ENCODE data around the gene MRPS33. TPM values are rescaled to one million over a fixed set of nuclear protein-coding genes. Genes with fewer than 3 reads are reported as not detected.

MRPS33 gene
- total and polyA plus RNA-seq, 2 donors from 2014 or later = 43.6 to 137 TPM

DNA sequence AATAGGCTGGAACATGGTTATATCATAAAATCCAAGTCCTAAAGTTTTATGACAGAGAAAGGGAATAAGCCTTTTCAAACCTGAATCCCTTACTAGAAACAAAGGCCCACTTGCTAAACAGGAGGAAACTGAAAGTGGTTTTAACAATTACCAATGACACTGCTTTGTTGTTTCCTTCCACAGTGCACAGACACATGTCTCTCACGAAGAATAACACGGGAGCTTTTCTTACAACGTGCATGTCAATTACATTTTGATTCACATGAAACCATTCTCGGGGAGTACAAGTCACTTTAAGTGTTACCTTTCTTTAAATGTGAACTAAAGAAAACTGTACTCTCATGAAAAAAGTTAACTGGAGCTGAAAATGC lies 1.4 kb downstream of the MRPS33 start:
- DNase-seq (no peak), FAIRE-seq (no peak)
- Histone ChIP-seq H3K36me3 (ENCODE audit: control insufficient read depth in 2 of 3, insufficient read depth in 3 of 3, low read length in 3 of 3) (peaks cover 0 to 2% (median 1%) of the 10 kb centered on the region in 3 donors), H3K27me3 (ENCODE audit: control insufficient read depth, insufficient read depth, low read length) (no peaks in the 10 kb centered on the region), H3K4me3 (ENCODE audit: low read length in 3 of 3) (peak overlapping the region in 1 of 3 donors; percentile 86), H3K9ac (ENCODE audit: low read length in 3 of 3) (peak overlapping the region in 1 of 3 donors; percentile 87), H3K9me3 (ENCODE audit: control insufficient read depth in 2 of 3, insufficient read depth in 1 of 3, low read length in 3 of 3) (peaks cover 0 to 3% (median 0%) of the 10 kb centered on the region in 3 donors), H3K27ac (ENCODE audit: low read depth in 2 of 2, low read length in 2 of 2) (no peak overlapping the region), H3K4me1 (ENCODE audit: control insufficient read depth in 2 of 3, insufficient read depth in 2 of 3, low read depth in 1 of 3, low read length in 3 of 3) (peaks cover 0 to 5% (median 3%) of the 10 kb centered on the region in 3 donors)
- intact Hi-C loops (cut with DNase I) = loop anchor here (10.0 kb wide), 1 partner anchor 199 kb away; no protein-coding TSS in a partner anchor
- TF ChIP-seq, protein P1, sequence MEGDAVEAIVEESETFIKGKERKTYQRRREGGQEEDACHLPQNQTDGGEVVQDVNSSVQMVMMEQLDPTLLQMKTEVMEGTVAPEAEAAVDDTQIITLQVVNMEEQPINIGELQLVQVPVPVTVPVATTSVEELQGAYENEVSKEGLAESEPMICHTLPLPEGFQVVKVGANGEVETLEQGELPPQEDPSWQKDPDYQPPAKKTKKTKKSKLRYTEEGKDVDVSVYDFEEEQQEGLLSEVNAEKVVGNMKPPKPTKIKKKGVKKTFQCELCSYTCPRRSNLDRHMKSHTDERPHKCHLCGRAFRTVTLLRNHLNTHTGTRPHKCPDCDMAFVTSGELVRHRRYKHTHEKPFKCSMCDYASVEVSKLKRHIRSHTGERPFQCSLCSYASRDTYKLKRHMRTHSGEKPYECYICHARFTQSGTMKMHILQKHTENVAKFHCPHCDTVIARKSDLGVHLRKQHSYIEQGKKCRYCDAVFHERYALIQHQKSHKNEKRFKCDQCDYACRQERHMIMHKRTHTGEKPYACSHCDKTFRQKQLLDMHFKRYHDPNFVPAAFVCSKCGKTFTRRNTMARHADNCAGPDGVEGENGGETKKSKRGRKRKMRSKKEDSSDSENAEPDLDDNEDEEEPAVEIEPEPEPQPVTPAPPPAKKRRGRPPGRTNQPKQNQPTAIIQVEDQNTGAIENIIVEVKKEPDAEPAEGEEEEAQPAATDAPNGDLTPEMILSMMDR (IDR thresholded peaks at IDR 0.05; ENCODE audit: borderline replicate concordance, extremely low read depth, insufficient read depth) = no peak

DNA sequence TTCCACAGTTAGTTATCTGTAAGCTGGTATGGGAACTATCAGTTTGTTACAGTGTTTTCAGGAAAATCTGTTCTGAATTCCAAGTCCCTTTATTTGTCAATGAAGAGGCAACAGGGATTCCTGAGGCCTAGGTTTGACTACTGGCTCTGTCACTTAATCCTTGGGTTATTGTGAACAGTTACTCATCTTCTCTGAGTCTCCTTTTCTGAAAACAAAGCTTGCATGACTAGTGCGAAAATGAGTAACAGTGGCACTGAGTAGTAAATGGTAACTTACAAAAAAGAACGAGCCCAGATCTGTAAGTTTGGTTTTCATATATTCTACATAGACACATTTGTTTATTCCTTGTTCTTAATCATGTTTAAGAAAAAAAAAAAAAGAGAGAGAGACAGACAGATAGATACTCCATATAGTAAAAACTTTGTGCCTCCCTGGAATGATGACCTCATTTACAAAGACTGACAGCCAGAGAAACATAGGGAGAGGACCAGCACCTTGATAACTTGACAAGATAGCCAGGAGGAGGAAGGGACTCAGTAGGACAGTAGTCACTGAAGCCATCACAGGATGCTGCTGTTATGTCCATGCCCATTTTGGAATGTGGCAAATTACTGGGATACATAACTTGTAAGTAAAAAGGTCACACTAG lies 1.9 kb downstream of the MRPS33 start:
- H3K4me3 ChIP-seq (ENCODE audit: low read length in 3 of 3) = no peak overlapping the region
- no peak for FAIRE-seq
- peaks cover 0 to 3% (median 0%) of the 10 kb centered on the region in 3 donors for H3K9me3 ChIP-seq (ENCODE audit: control insufficient read depth in 2 of 3, insufficient read depth in 1 of 3, low read length in 3 of 3)
- H3K36me3 ChIP-seq (ENCODE audit: control insufficient read depth in 2 of 3, insufficient read depth in 3 of 3, low read length in 3 of 3) = peaks cover 1 to 2% (median 2%) of the 10 kb centered on the region in 3 donors
- H3K9ac ChIP-seq (ENCODE audit: low read length in 3 of 3) = no peak overlapping the region
- H3K27me3 ChIP-seq (ENCODE audit: control insufficient read depth, insufficient read depth, low read length) = no peaks in the 10 kb centered on the region
- no peak for DNase-seq
- TF ChIP-seq, protein P1 (IDR thresholded peaks at IDR 0.05; ENCODE audit: borderline replicate concordance, extremely low read depth, insufficient read depth) = no peak
- H3K4me1 ChIP-seq (ENCODE audit: control insufficient read depth in 2 of 3, insufficient read depth in 2 of 3, low read depth in 1 of 3, low read length in 3 of 3) = peaks cover 0 to 5% (median 3%) of the 10 kb centered on the region in 3 donors
- intact Hi-C loops (cut with DNase I) = loop anchor here (10.0 kb wide), 1 partner anchor 198 kb away; no protein-coding TSS in a partner anchor
- H3K27ac ChIP-seq (ENCODE audit: low read depth in 2 of 2, low read length in 2 of 2) = no peak overlapping the region

DNA sequence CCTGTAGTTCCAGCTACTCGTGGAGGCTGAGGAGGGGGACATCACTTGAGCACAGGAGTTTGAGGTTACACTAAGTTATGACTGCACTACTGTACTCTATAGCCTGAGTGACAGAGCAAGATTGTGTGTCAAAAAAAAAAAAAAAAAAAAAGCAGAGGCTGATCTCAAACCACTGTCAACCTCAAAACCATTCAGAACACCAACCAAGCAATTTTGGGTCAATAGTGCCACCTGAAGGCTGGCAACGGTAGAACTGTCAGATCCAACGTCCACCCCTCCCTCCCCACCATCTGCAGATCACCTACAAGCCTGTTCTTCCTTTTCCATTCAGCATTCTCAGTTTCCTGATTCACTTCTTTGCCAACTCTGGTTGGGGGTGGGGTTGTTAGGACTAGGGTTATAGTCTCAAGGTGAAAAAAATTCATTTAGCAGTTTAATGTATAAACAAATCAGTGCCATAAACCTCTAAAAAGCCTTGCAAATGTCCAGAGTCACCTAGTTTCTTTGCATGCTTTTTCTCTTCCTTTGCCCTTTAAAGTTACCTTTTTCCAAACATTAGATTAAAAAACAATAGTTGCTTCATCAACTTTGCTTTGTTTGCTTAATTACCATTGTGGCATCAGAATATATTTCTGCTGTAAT lies 2.6 kb downstream of the MRPS33 start:
- peak; percentile 50 for FAIRE-seq
- intact Hi-C loops (cut with DNase I) = loop anchor here (10.0 kb wide), 1 partner anchor 197 kb away; no protein-coding TSS in a partner anchor
- Histone ChIP-seq H3K9ac (ENCODE audit: low read length in 3 of 3) (no peak overlapping the region), H3K4me3 (ENCODE audit: low read length in 3 of 3) (no peak overlapping the region), H3K9me3 (ENCODE audit: control insufficient read depth in 2 of 3, insufficient read depth in 1 of 3, low read length in 3 of 3) (peaks cover 0 to 3% (median 0%) of the 10 kb centered on the region in 3 donors), H3K27ac (ENCODE audit: low read depth in 2 of 2, low read length in 2 of 2) (no peak overlapping the region), H3K4me1 (ENCODE audit: control insufficient read depth in 2 of 3, insufficient read depth in 2 of 3, low read depth in 1 of 3, low read length in 3 of 3) (peaks cover 0 to 5% (median 3%) of the 10 kb centered on the region in 3 donors), H3K36me3 (ENCODE audit: control insufficient read depth in 2 of 3, insufficient read depth in 3 of 3, low read length in 3 of 3) (peaks cover 2 to 4% (median 2%) of the 10 kb centered on the region in 3 donors), H3K27me3 (ENCODE audit: control insufficient read depth, insufficient read depth, low read length) (no peaks in the 10 kb centered on the region)
- peak in 4 of 5 donors; percentile 71 to 88 (median 80) for DNase-seq
- TF ChIP-seq, protein P1 (IDR thresholded peaks at IDR 0.05; ENCODE audit: borderline replicate concordance, extremely low read depth, insufficient read depth) = peak; percentile 77

Measured in kidney (tissue), 14 donors.